Breast epithelium (tissue), 3 donors: ENCODE results near the gene UMPS.

Experiments
- POLR2AphosphoS5 ChIP-seq, 3 donors: sonication (generic); formaldehyde crosslinking; IDR thresholded peaks; one replicate each; pipeline ENCODE4 v1.6.1; 2017; ENCODE audit warnings: antibody characterized with exemption in 3 of 3
- TF ChIP-seq, protein P1 (sequence below), 3 donors: fragments of 450-650 bp; IDR thresholded peaks; one replicate each; pipeline ENCODE4 v1.5.1; 2016 to 2017; ENCODE audit warnings: antibody characterized with exemption in 3 of 3, mild to moderate bottlenecking in 3 of 3, moderate library complexity in 3 of 3

DNA sequence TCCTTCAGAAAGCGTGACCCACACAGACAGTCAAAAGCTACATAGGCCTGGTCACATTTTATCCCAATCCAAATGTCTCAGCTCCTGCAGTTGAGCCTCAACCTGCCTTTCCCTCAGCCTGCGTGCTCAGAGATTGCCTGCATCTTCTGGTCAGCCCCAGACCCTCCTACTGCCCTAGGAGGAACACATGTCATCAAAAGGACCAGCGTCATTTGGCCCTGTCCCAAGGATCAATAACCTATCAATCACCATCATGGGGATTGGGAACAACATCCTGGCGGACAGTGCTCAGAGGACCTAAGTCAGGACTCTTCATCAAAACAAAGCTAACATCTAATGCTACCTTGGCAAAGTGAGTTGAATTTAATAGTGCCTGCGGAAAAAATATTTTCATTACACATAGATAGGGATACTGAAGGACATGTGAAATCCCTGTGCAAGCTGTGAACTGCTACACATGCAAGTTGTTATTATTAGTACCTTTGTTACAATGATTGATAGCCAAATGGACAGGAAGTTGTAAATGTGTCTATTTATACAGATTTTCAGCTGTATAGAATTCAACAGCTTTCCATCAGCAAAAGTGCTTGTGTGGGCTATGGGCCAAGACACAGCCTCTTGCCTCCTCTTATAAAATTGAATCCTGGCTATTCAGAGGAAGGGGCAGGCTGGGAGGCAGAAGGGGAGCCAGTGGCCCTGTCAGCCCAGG lies 47.7 kb downstream of the UMPS start:
- TF ChIP-seq, protein P1, sequence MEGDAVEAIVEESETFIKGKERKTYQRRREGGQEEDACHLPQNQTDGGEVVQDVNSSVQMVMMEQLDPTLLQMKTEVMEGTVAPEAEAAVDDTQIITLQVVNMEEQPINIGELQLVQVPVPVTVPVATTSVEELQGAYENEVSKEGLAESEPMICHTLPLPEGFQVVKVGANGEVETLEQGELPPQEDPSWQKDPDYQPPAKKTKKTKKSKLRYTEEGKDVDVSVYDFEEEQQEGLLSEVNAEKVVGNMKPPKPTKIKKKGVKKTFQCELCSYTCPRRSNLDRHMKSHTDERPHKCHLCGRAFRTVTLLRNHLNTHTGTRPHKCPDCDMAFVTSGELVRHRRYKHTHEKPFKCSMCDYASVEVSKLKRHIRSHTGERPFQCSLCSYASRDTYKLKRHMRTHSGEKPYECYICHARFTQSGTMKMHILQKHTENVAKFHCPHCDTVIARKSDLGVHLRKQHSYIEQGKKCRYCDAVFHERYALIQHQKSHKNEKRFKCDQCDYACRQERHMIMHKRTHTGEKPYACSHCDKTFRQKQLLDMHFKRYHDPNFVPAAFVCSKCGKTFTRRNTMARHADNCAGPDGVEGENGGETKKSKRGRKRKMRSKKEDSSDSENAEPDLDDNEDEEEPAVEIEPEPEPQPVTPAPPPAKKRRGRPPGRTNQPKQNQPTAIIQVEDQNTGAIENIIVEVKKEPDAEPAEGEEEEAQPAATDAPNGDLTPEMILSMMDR (IDR thresholded peaks at IDR 0.05), result no peak
- no peak for TF ChIP-seq POLR2AphosphoS5 (IDR thresholded peaks at IDR 0.05)
